Caki2 (cell line): ENCODE measurements around the gene MLST8. TPM values are rescaled to one million over a fixed set of nuclear protein-coding genes. Genes with fewer than 3 reads are reported as not detected.

Source experiments
- DNase-seq: peaks from one replicate; pipeline ENCODE4 v3.0.0-alpha.2; 2015; ENCODE audit warnings: low read depth
- in situ Hi-C: cut with HindIII; loops from 2 replicates; pipeline ENCODE4 v1.10.0; 2016; ENCODE audit warnings: low sequenced_read_pairs, low pct_unique_long_range_greater_than_20kb, mixed read lengths
- total RNA-seq: library from RNA; depleted of rRNA; stranded (reverse); fragments of >200 nt; shearing (Covaris generic); gene quantifications from 2 replicates; pipeline ENCODE4 v1.2.3, GENCODE V29; 2014; ENCODE audit warnings: low replicate concordance

The MLST8 gene
- total RNA-seq, 1 experiment from 2014 or later: 90.5 TPM

DNA sequence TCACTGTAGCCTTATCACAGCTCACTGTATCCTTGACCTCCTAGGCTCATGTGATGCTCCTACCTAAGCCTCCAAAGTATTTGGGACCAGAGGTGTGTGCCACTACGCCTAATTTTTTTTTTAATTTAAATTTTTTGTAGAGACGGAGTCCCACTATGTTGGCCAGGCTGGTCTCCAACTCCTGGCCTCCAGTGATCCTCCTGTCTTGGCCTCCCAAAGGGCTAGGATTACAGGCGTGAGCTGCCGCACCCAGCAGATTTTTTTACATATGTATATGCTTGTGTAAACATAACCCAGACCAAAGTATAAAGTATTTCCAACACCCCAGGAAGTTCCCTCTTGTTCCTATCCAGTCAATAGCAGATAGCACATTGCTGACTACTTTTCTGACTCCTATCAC lies 11.1 kb downstream of the MLST8 start:
- in situ Hi-C loops: no loop called here

DNA sequence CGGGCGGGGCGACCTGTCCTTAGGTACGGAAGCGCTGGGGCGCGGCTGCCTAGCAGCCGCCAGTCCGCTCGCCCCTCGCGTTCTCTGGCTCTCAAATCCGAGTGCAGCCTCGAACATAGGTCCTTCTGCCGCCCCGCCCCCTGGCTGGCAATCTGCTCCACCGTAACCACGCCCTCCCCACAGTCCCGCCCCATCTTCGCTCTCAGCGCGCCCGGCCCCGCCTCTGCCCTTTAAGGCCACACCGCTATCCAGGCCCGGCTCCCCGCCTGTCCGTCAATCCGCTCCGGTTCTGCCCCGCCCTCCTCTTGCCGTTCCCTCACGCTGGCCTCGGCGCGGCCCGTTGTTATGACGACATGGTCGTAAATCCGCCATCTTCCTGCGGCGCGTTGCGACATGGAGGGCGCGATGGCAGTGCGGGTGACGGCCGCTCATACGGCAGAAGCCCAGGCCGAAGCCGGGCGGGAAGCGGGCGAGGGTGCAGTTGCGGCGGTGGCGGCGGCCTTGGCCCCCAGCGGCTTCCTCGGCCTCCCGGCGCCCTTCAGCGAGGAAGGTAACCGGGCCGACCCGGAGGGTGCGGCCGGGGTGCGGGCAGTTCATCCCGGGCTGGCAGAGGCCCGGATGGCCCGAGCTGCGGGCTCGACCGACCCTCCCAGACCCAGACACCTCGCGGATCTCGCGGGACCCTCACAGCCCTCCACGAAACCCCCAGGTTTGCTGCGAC lies 18.1 kb downstream of the MLST8 start, which contains the start of gene E4F1:
Gene E4F1, plus strand, starts transcription at position 371 of the 721 bp plus-strand sequence. Its CDS starts 23 bp downstream, at position 394.
- DNase-seq: peak; percentile 100
- in situ Hi-C loops: no loop called here

More for the DNA sequence above, 11.1 kb downstream of the MLST8 start:
- DNase-seq: no peak

DNA sequence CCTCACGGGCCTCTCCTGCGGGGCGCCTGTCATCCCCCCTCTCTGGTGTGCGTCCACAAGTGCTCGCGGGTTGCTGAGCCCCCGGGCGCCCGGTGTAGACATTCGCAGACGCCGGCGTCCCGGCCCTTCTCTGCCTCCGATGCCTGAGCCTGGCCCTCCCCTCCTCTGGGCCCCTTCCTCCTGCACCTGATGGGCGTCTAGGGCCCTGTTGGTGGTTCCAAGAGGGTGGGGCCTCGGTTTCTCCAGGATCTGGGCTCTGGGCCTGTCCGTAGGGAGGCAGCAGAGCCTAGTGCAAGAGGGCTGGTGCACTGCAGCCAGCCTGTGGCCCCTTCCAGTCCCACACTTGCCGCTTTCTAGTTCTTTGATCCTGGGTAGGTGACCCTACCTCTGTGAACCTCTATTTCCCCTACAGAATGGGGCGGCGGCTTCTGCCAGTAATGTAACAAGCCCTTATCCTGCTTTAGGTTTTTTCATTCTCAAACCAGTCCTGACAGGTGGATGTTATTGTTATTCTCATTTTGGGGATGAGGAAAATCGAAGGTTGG lies 18.8 kb downstream of the MLST8 start:
- in situ Hi-C loops: no loop called here
- DNase-seq: peak; percentile 61

- in situ Hi-C loops: no loop called here
- DNase-seq: peak; percentile 52
Measured at GRCh38 chr16:2226245-2226793, 21.1 kb downstream of the MLST8 start.

DNA sequence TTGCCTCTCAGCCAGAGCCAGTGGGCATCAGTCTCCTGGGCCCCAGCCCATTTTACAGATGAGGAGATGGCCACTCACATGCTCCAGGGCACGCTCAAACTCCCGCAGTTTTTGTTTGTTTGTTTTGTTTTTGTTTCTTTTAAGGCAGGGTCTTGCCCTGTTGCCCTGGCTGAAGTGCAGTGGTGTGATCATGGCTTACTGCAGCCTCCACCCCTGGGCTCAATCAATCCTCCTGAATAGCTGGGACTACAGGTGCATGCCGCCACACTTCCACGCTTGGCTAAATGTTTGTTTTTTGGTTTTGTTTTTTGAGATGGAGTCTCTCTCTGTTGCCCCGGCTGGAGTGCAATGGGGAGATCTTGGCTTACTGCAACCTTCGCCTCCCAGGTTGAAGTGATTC lies 21.7 kb downstream of the MLST8 start:
- in situ Hi-C loops: no loop called here
- DNase-seq: no peak

DNA sequence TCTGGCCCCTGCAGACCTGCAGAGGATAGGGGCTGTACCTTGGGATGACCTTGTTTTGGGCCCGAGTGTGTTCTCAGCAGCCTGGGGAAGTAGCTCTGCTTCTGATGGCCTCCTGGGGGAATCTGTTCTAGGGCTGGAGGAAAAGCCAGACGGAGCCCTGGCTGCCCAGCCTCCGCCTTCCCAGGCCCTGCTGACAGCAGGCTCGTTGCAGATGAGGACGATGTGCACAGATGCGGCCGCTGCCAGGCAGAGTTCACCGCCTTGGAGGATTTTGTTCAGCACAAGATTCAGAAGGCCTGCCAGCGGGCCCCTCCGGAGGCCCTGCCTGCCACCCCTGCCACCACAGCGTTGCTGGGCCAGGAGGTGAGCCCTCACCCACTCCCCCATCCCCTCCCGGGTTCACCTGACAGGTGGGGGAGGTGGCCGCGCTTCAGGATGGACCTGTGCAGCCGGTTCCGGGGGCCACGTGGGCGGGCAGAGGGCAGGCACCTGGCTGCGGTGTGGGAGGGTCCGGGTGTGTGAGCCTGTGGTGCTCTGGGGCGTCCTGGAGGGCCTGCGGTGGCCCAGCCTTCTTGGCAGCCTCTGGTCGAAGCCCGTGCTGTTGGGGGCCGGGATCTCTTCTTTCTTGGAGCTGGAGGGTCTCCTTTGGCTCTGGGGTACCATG lies 23.0 kb downstream of the MLST8 start:
- in situ Hi-C loops: no loop called here
- DNase-seq: no peak

DNA sequence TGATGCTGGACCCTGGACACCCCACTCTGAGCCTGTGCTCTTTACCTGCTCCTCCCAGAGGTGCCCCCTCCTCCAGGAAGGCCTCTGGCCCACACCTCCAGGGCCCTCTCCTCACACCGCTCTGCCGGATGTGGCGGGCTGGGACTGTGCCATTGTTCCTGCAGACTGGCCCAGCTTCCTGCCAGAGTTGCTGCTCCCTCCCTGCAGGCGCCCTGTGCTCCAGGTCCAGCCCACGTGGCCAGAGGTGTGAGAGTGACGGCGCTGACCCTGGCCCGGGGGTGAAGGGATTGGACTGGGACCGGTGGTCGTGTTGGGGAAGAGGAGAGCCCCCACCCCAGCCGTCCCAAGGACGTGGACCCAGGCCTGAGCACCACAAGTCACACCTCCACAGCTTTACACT lies 23.8 kb downstream of the MLST8 start:
- DNase-seq: no peak
- in situ Hi-C loops: no loop called here

DNA sequence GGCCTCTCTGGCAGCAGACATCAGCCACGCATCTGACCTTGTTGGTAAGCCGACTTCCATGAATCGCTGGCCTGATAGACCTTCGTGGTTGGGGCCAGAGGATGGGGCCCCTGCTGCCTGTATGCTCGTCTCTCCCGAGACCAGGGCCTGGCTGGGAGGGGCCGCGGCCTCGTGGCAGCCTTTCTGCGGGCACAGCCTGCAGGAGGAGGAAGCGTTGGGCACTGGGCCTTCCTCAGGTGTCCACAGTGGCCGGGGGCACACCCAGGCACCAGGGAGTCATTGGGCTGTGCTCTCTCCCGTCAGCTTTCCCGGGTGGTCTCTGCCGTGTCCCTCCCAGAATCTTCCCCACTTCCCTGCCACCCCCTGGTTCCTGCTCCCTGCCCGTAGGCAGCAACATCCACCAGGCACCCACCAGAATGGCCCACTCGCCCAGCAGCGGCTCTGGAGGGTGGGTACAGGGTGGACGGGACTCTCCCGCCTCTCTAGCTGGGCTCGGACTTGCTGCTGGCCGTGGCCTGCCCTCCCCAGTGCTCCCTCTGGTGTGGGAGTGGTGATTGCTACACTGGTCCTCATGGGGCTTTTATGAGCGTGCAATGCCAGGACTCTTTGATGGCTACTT lies 24.5 kb downstream of the MLST8 start:
- in situ Hi-C loops: no loop called here
- no peak for DNase-seq

GRCh38 chr16:2230376-2230775 lies 25.1 kb downstream of the MLST8 start:
- DNase-seq: no peak
- in situ Hi-C loops: no loop called here

DNA sequence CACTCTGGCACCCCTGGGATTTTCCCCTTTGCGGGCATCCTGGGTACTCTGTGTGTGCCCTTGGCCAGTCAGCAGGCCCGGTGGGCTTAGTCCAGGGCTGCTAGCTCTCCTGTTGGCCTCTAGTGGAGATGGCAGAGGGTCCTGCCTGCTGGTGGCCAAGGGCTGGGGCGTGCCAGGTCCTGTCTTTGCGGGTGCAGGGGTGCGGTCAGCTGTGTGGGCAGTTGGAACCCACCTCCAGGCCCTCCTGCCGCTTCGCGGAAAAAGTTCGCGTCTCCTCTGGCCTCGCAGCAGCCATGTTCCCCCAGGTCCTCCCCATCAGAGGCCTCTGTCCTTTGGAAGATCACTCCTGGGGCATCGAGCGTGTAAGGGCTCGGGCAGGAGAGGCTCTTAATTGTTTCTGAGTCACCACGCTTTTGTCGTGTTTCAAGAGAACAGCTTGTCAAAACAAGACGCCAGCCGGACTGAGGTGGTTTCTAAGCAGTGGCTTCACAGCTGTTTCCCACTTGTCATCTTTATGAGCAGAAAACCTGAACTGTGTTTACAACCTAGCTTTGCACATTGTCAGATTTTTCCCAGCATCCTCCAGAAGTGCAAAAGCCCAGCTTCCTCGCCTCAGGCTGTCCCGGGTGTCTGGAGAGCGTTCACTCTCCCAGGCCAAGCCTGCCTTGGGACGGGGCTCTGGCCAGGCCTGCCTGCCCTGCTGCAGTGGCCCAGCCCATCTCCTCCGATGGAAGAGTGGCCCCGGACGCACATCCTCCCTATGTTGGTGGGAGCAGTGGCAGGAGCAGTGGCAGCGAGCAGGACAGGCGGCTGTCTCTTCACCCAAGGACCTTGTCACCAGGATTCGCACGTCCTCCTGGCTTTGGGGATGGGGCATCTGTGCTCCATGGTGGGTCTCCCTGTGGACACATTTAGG lies 26.0 kb downstream of the MLST8 start:
- in situ Hi-C loops: no loop called here
- DNase-seq: no peak

DNA sequence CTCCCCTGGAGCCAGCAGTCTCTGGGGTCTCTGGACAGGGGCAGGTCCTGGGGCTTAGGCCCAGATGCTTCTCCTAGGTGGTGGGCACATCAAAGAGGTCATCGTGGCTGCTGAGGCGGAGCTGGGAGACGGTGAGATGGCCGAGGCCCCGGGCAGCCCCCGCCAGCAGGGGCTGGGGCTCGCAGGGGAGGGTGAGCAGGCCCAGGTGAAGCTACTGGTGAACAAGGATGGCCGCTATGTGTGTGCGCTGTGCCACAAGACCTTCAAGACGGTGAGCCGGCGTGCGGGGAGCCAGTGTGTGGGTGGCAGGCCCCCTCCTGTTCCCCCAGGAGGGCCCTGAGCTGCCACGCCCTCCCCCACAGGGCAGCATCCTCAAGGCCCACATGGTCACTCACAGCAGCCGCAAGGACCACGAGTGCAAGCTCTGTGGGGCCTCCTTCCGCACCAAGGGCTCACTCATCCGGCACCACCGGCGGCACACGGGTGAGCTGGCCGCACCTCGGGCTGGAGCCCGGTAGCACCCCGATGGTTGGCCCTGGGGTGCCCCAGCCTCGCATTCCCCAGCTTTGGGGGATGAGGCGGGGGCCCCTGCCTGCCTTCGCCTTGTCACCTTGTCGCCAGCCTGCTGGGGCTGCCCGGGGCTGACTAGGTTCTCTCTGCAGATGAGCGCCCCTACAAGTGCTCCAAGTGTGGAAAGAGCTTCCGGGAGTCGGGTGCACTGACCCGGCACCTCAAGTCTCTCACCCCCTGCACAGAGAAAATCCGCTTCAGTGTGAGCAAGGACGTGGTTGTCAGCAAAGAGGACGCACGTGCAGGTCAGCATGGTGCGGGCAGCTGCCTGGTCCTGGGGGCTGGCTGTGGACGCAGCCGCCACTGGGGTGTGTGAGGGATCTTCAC lies 27.1 kb downstream of the MLST8 start:
- no peak for DNase-seq
- in situ Hi-C loops: no loop called here

GRCh38 chr16:2233046-2233775 lies 28.0 kb downstream of the MLST8 start:
- DNase-seq: no peak
- in situ Hi-C loops: no loop called here

GRCh38 chr16:2233872-2234812 lies 28.9 kb downstream of the MLST8 start:
- in situ Hi-C loops: no loop called here
- no peak for DNase-seq

- DNase-seq: no peak
- in situ Hi-C loops: no loop called here
Measured at GRCh38 chr16:2234813-2235170, 29.5 kb downstream of the MLST8 start.

DNA sequence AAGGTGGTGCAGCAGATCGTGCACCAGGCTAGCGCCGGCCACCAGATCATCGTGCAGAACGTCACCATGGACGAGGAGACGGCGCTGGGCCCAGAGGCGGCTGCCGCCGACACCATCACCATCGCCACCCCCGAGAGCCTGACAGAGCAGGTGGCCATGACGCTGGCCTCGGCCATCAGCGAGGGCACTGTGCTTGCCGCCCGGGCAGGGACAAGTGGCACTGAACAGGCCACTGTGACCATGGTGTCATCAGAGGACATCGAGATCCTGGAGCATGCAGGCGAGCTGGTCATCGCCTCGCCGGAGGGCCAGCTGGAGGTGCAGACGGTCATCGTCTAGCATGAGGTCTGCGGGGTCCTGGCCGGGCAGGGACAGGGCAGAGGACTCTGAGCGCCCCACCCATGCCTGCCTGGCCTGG lies 30.0 kb downstream of the MLST8 start:
- in situ Hi-C loops: no loop called here
- no peak for DNase-seq
